AG08396 (cell line): Measurements from ENCODE around the gene EP400.
"Not testable (repeated sequence)": the region's sequence is repeated elsewhere in the genome, so short reads cannot be mapped to it uniquely, and the experiment has no call there.

Experiments
- DNase-seq: peaks from one replicate; pipeline ENCODE4 v3.0.0; 2012; ENCODE audit warnings: low spot score, mixed read lengths

EP400 gene

GRCh38 chr12:132045751-132046150 lies 96.0 kb downstream of the EP400 start:
- no peak for DNase-seq

- DNase-seq: peak; percentile 94
These were observed 96.8 kb downstream of the EP400 start for GRCh38 chr12:132046561-132046960.

- DNase-seq: not testable (repeated sequence)
These were observed 97.9 kb downstream of the EP400 start for GRCh38 chr12:132047630-132048029.

GRCh38 chr12:132049442-132049841 lies 99.7 kb downstream of the EP400 start:
- DNase-seq: no peak

- DNase-seq: no peak
These were observed 100.1 kb downstream of the EP400 start for GRCh38 chr12:132049876-132050275.

GRCh38 chr12:132051718-132052117 lies 102.0 kb downstream of the EP400 start:
- not testable (repeated sequence) for DNase-seq

GRCh38 chr12:132052196-132052932 lies 102.6 kb downstream of the EP400 start:
- no peak for DNase-seq

GRCh38 chr12:132053338-132054330 lies 103.9 kb downstream of the EP400 start:
- no peak for DNase-seq

- DNase-seq: no peak
These were observed 105.2 kb downstream of the EP400 start for GRCh38 chr12:132054983-132055382.

- DNase-seq: no peak
These were observed 105.9 kb downstream of the EP400 start for GRCh38 chr12:132055535-132056096.

- DNase-seq: no peak
These were observed 106.6 kb downstream of the EP400 start for GRCh38 chr12:132056320-132056719.

- DNase-seq: no peak
These were observed 107.2 kb downstream of the EP400 start for GRCh38 chr12:132056951-132057350.

GRCh38 chr12:132057691-132058090 lies 107.9 kb downstream of the EP400 start:
- no peak for DNase-seq

- peak; percentile 51 for DNase-seq
These were observed 111.5 kb downstream of the EP400 start for GRCh38 chr12:132061197-132061596.

GRCh38 chr12:132061641-132062430 lies 112.1 kb downstream of the EP400 start:
- DNase-seq: no peak

- no peak for DNase-seq
These were observed 112.7 kb downstream of the EP400 start for GRCh38 chr12:132062481-132062880.

- no peak for DNase-seq
These were observed 113.7 kb downstream of the EP400 start for GRCh38 chr12:132063491-132063890.

- no peak for DNase-seq
These were observed 114.9 kb downstream of the EP400 start for GRCh38 chr12:132064631-132065030.

GRCh38 chr12:132065203-132065602 lies 115.5 kb downstream of the EP400 start:
- no peak for DNase-seq

GRCh38 chr12:132065609-132066344 lies 116.0 kb downstream of the EP400 start:
- DNase-seq: no peak

GRCh38 chr12:132066345-132066685 lies 116.6 kb downstream of the EP400 start:
- DNase-seq: no peak
